Measurements from ENCODE around the gene LMNB1. TPM values are rescaled to one million over a fixed set of nuclear protein-coding genes. Genes with fewer than 3 reads are reported as not detected.
"Not testable (repeated sequence)": the region's sequence is repeated elsewhere in the genome, so short reads cannot be mapped to it uniquely, and the experiment has no call there.

Gene LMNB1
- total RNA-seq, 3 donors from 2014 or later (not counting 1 experiment from before 2014, with no cell fraction given) = 31.2 to 57.8 (median 37.3) TPM

- H3K36me3 ChIP-seq (ENCODE audit: control insufficient read depth, insufficient read depth, low read length); H3K36me3 Mint-ChIP-seq; H3K27me3 ChIP-seq (ENCODE audit: control insufficient read depth, insufficient read depth, low read length); H3K4me3 ChIP-seq (ENCODE audit: low read length); ATAC-seq; H3K27ac ChIP-seq (ENCODE audit: low read length); H3K9me3 ChIP-seq (ENCODE audit: control insufficient read depth, insufficient read depth, low read length); DNase-seq; H3K4me3 Mint-ChIP-seq; H3K27me3 Mint-ChIP-seq (ENCODE audit: low read depth in 2 of 2); H3K4me1 ChIP-seq (ENCODE audit: control insufficient read depth, insufficient read depth, low read length); intact Hi-C loops (cut with micrococcal nuclease); H3K9me3 Mint-ChIP-seq: not testable (repeated sequence)
- WGBS (ENCODE audit: insufficient coverage) = 81% methylated on average over 9 of the region's 11 CpGs
- peaks cover 20 to 39% of the 10 kb centered on the region in 2 donors for H3K4me1 Mint-ChIP-seq
- peak overlapping the region; percentile 52 to 76 for H3K27ac Mint-ChIP-seq
Observed at GRCh38 chr5:126843375-126843774, 66.4 kb downstream of the LMNB1 start.

- intact Hi-C loops (cut with micrococcal nuclease); H3K36me3 ChIP-seq (ENCODE audit: control insufficient read depth, insufficient read depth, low read length); H3K4me1 ChIP-seq (ENCODE audit: control insufficient read depth, insufficient read depth, low read length); H3K36me3 Mint-ChIP-seq; H3K9me3 Mint-ChIP-seq; H3K4me3 ChIP-seq (ENCODE audit: low read length); H3K27me3 ChIP-seq (ENCODE audit: control insufficient read depth, insufficient read depth, low read length); H3K9me3 ChIP-seq (ENCODE audit: control insufficient read depth, insufficient read depth, low read length); H3K27me3 Mint-ChIP-seq (ENCODE audit: low read depth in 2 of 2): not testable (repeated sequence)
- 13% methylated on average over 14 of the region's 14 CpGs for WGBS (ENCODE audit: insufficient coverage)
- peak overlapping the region; percentile 75 for H3K27ac ChIP-seq (ENCODE audit: low read length)
- H3K4me1 Mint-ChIP-seq = peaks cover 20 to 39% of the 10 kb centered on the region in 2 donors
- peak; percentile 93 to 99 (median 95) for ATAC-seq
- peak overlapping the region; percentile 68 to 76 for H3K27ac Mint-ChIP-seq
- H3K4me3 Mint-ChIP-seq = peak overlapping the region; percentile 47
- DNase-seq = peak; percentile 29 to 67
Observed at GRCh38 chr5:126845470-126846070, 68.6 kb downstream of the LMNB1 start.

GRCh38 chr5:126846344-126846743 lies 69.4 kb downstream of the LMNB1 start:
- H3K27ac Mint-ChIP-seq = peak overlapping the region; percentile 68 to 76
- intact Hi-C loops (cut with micrococcal nuclease) = no loop called here
- no peaks in the 10 kb centered on the region for H3K9me3 ChIP-seq (ENCODE audit: control insufficient read depth, insufficient read depth, low read length)
- DNase-seq (no peak), ATAC-seq (no peak)
- no peaks in the 10 kb centered on the region for H3K27me3 ChIP-seq (ENCODE audit: control insufficient read depth, insufficient read depth, low read length)
- no peaks in the 10 kb centered on the region for H3K27me3 Mint-ChIP-seq (ENCODE audit: low read depth in 2 of 2)
- peak overlapping the region; percentile 47 for H3K4me3 Mint-ChIP-seq
- H3K4me1 ChIP-seq (ENCODE audit: control insufficient read depth, insufficient read depth, low read length) = peaks cover 6% of the 10 kb centered on the region
- no peaks in the 10 kb centered on the region for H3K36me3 Mint-ChIP-seq
- no peaks in the 10 kb centered on the region for H3K36me3 ChIP-seq (ENCODE audit: control insufficient read depth, insufficient read depth, low read length)
- H3K27ac ChIP-seq (ENCODE audit: low read length) = no peak overlapping the region
- no peak overlapping the region for H3K4me3 ChIP-seq (ENCODE audit: low read length)
- no peak for TF ChIP-seq CTCF (IDR thresholded peaks at IDR 0.05)
- peaks cover 22 to 40% of the 10 kb centered on the region in 2 donors for H3K4me1 Mint-ChIP-seq
- H3K9me3 Mint-ChIP-seq = no peaks in the 10 kb centered on the region

- no peaks in the 10 kb centered on the region for H3K27me3 Mint-ChIP-seq (ENCODE audit: low read depth in 2 of 2)
- Histone ChIP-seq H3K36me3 (ENCODE audit: control insufficient read depth, insufficient read depth, low read length) (no peaks in the 10 kb centered on the region), H3K27me3 (ENCODE audit: control insufficient read depth, insufficient read depth, low read length) (no peaks in the 10 kb centered on the region), H3K4me1 (ENCODE audit: control insufficient read depth, insufficient read depth, low read length) (peaks cover 11% of the 10 kb centered on the region), H3K4me3 (ENCODE audit: low read length) (no peak overlapping the region), H3K27ac (ENCODE audit: low read length) (no peak overlapping the region), H3K9me3 (ENCODE audit: control insufficient read depth, insufficient read depth, low read length) (no peaks in the 10 kb centered on the region)
- intact Hi-C loops (cut with micrococcal nuclease) = no loop called here
- ATAC-seq (no peak), DNase-seq (no peak)
- no peaks in the 10 kb centered on the region for H3K36me3 Mint-ChIP-seq
- WGBS (ENCODE audit: insufficient coverage) = 95% methylated on average over 4 of the region's 5 CpGs
- H3K9me3 Mint-ChIP-seq = no peaks in the 10 kb centered on the region
- H3K4me1 Mint-ChIP-seq = peaks cover 28 to 44% of the 10 kb centered on the region in 2 donors
- H3K4me3 Mint-ChIP-seq = no peak overlapping the region
- peak overlapping the region in 1 of 2 donors; percentile 68 for H3K27ac Mint-ChIP-seq
- TF ChIP-seq CTCF (IDR thresholded peaks at IDR 0.05) = no peak
Observed at GRCh38 chr5:126846744-126847455, 70.0 kb downstream of the LMNB1 start.

All from natural killer cell (primary cell).